GM23338 (cell line): Measurements from ENCODE around the gene MAP2K6. TPM values are rescaled to one million over a fixed set of nuclear protein-coding genes. Genes with fewer than 3 reads are reported as not detected.

Source experiments
- ATAC-seq: fragments of 200-7000 bp; cut with Tn5 transposase; 3 replicates; pipeline ENCODE4 v1.9.1; 2020
- DNase-seq: peaks from one replicate; pipeline ENCODE4 v3.0.0-alpha.2; 2015; ENCODE audit warnings: low spot score
- H2AFZ ChIP-seq: fragments of 200-600 bp; sonication (generic); 2 replicates; pipeline ENCODE4 v1.8.0; 2016; ENCODE audit warnings: antibody characterized with exemption, mild to moderate bottlenecking, moderate library complexity
- H3F3A ChIP-seq: fragments of 200-600 bp; sonication (generic); replicated peaks from 2 replicates; pipeline ENCODE4 v1.8.0; 2017; ENCODE audit warnings: antibody characterized with exemption, mixed run types, low read depth
- H3K27ac ChIP-seq: fragments of 200-600 bp; sonication (generic); 2 replicates; pipeline ENCODE4 v1.6.1; 2016; ENCODE audit warnings: low read depth
- H3K27me3 ChIP-seq: fragments of 200-600 bp; sonication (generic); 2 replicates; pipeline ENCODE4 v1.8.0; 2016; ENCODE audit warnings: mild to moderate bottlenecking, mixed run types, moderate library complexity; ENCODE audit not compliant: insufficient read depth
- H3K36me3 ChIP-seq: fragments of 200-600 bp; sonication (generic); 2 replicates; pipeline ENCODE4 v1.8.0; 2016; ENCODE audit warnings: mild to moderate bottlenecking; ENCODE audit not compliant: insufficient read depth
- H3K4me1 ChIP-seq: fragments of 200-600 bp; sonication (generic); 2 replicates; pipeline ENCODE4 v1.8.0; 2016; ENCODE audit warnings: mild to moderate bottlenecking, moderate library complexity; ENCODE audit not compliant: insufficient read depth
- H3K4me2 ChIP-seq: fragments of 200-600 bp; sonication (generic); 2 replicates; pipeline ENCODE4 v1.7.1; 2017; ENCODE audit warnings: mixed run types
- H3K4me3 ChIP-seq: fragments of 200-600 bp; sonication (generic); 2 replicates; pipeline ENCODE4 v1.6.1; 2016; ENCODE audit warnings: mixed run types
- H3K79me2 ChIP-seq: fragments of 200-600 bp; sonication (generic); replicated peaks from 2 replicates; pipeline ENCODE4 v1.8.0; 2017; ENCODE audit warnings: mild to moderate bottlenecking; ENCODE audit not compliant: insufficient read depth
- H3K9me2 ChIP-seq: fragments of 200-600 bp; sonication (generic); 2 replicates; pipeline ENCODE4 v1.8.0; 2017; ENCODE audit not compliant: insufficient read depth
- H4K20me1 ChIP-seq: fragments of 200-600 bp; sonication (generic); replicated peaks from 2 replicates; pipeline ENCODE4 v1.8.0; 2017; ENCODE audit warnings: mild to moderate bottlenecking; ENCODE audit not compliant: insufficient read depth
- H3K27ac Mint-ChIP-seq: 2 replicates; pipeline ENCODE4 v1.8.0; 2020; ENCODE audit warnings: inconsistent platforms, mild to moderate bottlenecking, moderate library complexity, mixed read lengths
- H3K27me3 Mint-ChIP-seq: 3 replicates; pipeline ENCODE4 v1.8.0; 2022; ENCODE audit warnings: low read depth, mild to moderate bottlenecking, moderate library complexity, mixed read lengths, inconsistent platforms; ENCODE audit not compliant: insufficient read depth, poor library complexity
- H3K36me3 Mint-ChIP-seq: 3 replicates; pipeline ENCODE4 v1.8.0; 2021; ENCODE audit warnings: low read depth, mild to moderate bottlenecking, inconsistent platforms, moderate library complexity, mixed read lengths
- H3K4me1 Mint-ChIP-seq: 3 replicates; pipeline ENCODE4 v1.8.0; 2020; ENCODE audit warnings: mild to moderate bottlenecking, inconsistent platforms, mixed read lengths
- H3K4me3 Mint-ChIP-seq: 3 replicates; pipeline ENCODE4 v1.8.0; 2021; ENCODE audit warnings: moderate library complexity, mild to moderate bottlenecking, inconsistent platforms, mixed read lengths
- H3K9me3 Mint-ChIP-seq: 3 replicates; pipeline ENCODE4 v1.8.0; 2020; ENCODE audit warnings: moderate library complexity, mild to moderate bottlenecking, inconsistent platforms, mixed read lengths
- EZH2 ChIP-seq: fragments of 200-600 bp; sonication (generic); IDR thresholded peaks from one replicate; pipeline ENCODE4 v1.8.0; 2017; ENCODE audit warnings: antibody characterized with exemption, mild to moderate bottlenecking, low read depth; ENCODE audit not compliant: unreplicated experiment
- EZH2phosphoT487 ChIP-seq: fragments of 200-600 bp; sonication (generic); IDR thresholded peaks from one replicate; pipeline ENCODE4 v1.8.1; 2018; ENCODE audit warnings: antibody characterized with exemption; ENCODE audit not compliant: unreplicated experiment
- NANOG ChIP-seq: IDR thresholded peaks from 2 replicates; pipeline ENCODE4 v1.6.1; 2016; ENCODE audit warnings: antibody characterized with exemption, borderline replicate concordance
- POLR2AphosphoS5 ChIP-seq: IDR thresholded peaks from 2 replicates; pipeline ENCODE4 v1.6.1; 2016; ENCODE audit warnings: antibody characterized with exemption, low read depth
- STAT1 ChIP-seq: IDR thresholded peaks from one replicate; pipeline ENCODE4 v1.6.1; 2016; ENCODE audit warnings: antibody characterized with exemption; ENCODE audit not compliant: unreplicated experiment
- polyA plus RNA-seq: library from polyadenylated mRNA; unstranded; fragments of >200 nt; fragmentation: Nextera tagmentation; extraction: Ambion mirVana; gene quantifications from 2 replicates; pipeline ENCODE4 v1.2.1, GENCODE V29; 2016
- total RNA-seq: library from RNA; depleted of rRNA; stranded (reverse); fragments of >200 nt; shearing (Covaris generic); gene quantifications from 2 replicates; pipeline ENCODE4 v1.2.3, GENCODE V29; 2014
- TF ChIP-seq, protein P1 (sequence below): fragments of 250-450 bp; sonication (Bioruptor Pico); IDR thresholded peaks from 2 replicates; pipeline ENCODE4 v1.5.0; 2020; ENCODE audit warnings: mild to moderate bottlenecking, moderate library complexity

Gene MAP2K6
- total and polyA plus RNA-seq, 2 experiments from 2014 or later, result 26.3 to 31.1 TPM

DNA sequence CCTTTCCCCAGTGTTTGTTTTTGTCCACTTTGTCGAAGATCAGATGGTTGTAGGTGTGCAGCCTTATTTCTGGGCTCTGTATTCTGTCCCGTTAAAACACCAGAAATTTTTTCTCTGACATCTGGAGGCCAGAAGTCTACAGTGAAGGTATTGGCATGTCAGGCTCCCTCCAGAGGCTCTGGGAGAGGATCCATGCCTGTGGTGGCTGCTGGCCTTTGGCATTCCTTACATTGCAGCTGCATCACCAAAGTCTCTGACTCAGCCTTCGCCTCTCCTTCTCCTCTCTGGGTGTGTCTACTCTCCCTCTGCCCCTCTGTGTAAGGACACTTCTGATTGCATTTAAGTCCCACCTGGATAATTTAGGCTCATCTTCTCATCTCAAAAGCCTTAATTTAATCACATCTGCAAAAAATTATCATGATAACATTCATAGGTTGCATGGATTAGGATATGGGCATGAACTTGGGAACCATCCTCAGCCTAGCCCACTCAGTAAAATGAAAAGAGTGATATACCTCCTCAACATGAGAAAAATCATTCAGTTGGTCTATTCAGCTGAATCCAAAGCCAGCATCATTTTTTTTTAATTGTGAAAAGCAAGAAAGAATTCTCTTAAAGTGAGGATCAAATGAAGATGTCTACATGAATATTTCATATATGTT lies 78.0 kb downstream of the MAP2K6 start:
- H3K4me3 ChIP-seq, result no peak overlapping the region
- peaks cover 6% of the 10 kb centered on the region for H3K79me2 ChIP-seq
- Mint-ChIP-seq H3K9me3 (no peaks in the 10 kb centered on the region), H3K4me3 (no peak overlapping the region), H3K27ac (no peak overlapping the region), H3K4me1 (peaks cover 24% of the 10 kb centered on the region), H3K27me3 (peaks cover 1% of the 10 kb centered on the region), H3K36me3 (no peaks in the 10 kb centered on the region)
- H3K4me1 ChIP-seq, result peaks cover 15% of the 10 kb centered on the region
- no peak overlapping the region for H2AFZ ChIP-seq
- TF ChIP-seq, protein P1, sequence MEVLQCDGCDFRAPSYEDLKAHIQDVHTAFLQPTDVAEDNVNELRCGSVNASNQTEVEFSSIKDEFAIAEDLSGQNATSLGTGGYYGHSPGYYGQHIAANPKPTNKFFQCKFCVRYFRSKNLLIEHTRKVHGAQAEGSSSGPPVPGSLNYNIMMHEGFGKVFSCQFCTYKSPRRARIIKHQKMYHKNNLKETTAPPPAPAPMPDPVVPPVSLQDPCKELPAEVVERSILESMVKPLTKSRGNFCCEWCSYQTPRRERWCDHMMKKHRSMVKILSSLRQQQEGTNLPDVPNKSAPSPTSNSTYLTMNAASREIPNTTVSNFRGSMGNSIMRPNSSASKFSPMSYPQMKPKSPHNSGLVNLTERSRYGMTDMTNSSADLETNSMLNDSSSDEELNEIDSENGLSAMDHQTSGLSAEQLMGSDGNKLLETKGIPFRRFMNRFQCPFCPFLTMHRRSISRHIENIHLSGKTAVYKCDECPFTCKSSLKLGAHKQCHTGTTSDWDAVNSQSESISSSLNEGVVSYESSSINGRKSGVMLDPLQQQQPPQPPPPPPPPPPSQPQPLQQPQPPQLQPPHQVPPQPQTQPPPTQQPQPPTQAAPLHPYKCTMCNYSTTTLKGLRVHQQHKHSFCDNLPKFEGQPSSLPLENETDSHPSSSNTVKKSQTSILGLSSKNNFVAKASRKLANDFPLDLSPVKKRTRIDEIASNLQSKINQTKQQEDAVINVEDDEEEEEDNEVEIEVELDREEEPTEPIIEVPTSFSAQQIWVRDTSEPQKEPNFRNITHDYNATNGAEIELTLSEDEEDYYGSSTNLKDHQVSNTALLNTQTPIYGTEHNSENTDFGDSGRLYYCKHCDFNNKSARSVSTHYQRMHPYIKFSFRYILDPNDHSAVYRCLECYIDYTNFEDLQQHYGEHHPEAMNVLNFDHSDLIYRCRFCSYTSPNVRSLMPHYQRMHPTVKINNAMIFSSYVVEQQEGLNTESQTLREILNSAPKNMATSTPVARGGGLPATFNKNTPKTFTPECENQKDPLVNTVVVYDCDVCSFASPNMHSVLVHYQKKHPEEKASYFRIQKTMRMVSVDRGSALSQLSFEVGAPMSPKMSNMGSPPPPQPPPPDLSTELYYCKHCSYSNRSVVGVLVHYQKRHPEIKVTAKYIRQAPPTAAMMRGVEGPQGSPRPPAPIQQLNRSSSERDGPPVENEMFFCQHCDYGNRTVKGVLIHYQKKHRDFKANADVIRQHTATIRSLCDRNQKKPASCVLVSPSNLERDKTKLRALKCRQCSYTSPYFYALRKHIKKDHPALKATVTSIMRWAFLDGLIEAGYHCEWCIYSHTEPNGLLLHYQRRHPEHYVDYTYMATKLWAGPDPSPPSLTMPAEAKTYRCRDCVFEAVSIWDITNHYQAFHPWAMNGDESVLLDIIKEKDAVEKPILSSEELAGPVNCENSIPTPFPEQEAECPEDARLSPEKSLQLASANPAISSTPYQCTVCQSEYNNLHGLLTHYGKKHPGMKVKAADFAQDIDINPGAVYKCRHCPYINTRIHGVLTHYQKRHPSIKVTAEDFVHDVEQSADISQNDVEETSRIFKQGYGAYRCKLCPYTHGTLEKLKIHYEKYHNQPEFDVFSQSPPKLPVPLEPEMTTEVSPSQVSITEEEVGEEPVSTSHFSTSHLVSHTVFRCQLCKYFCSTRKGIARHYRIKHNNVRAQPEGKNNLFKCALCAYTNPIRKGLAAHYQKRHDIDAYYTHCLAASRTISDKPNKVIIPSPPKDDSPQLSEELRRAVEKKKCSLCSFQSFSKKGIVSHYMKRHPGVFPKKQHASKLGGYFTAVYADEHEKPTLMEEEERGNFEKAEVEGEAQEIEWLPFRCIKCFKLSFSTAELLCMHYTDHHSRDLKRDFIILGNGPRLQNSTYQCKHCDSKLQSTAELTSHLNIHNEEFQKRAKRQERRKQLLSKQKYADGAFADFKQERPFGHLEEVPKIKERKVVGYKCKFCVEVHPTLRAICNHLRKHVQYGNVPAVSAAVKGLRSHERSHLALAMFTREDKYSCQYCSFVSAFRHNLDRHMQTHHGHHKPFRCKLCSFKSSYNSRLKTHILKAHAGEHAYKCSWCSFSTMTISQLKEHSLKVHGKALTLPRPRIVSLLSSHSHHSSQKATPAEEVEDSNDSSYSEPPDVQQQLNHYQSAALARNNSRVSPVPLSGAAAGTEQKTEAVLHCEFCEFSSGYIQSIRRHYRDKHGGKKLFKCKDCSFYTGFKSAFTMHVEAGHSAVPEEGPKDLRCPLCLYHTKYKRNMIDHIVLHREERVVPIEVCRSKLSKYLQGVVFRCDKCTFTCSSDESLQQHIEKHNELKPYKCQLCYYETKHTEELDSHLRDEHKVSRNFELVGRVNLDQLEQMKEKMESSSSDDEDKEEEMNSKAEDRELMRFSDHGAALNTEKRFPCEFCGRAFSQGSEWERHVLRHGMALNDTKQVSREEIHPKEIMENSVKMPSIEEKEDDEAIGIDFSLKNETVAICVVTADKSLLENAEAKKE (CRISPR knock-in tag), result peak; percentile 76
- TF ChIP-seq POLR2AphosphoS5, result no peak
- no peaks in the 10 kb centered on the region for H3K36me3 ChIP-seq
- H3K9me2 ChIP-seq, result no peaks in the 10 kb centered on the region
- no peak overlapping the region for H3K4me2 ChIP-seq
- peak; percentile 99 for ATAC-seq
- H3F3A ChIP-seq, result no peaks in the 10 kb centered on the region
- peak overlapping the region; percentile 46 for H3K27ac ChIP-seq
- no peaks in the 10 kb centered on the region for H4K20me1 ChIP-seq
- peak; percentile 86 for DNase-seq
- H3K27me3 ChIP-seq, result no peaks in the 10 kb centered on the region

DNA sequence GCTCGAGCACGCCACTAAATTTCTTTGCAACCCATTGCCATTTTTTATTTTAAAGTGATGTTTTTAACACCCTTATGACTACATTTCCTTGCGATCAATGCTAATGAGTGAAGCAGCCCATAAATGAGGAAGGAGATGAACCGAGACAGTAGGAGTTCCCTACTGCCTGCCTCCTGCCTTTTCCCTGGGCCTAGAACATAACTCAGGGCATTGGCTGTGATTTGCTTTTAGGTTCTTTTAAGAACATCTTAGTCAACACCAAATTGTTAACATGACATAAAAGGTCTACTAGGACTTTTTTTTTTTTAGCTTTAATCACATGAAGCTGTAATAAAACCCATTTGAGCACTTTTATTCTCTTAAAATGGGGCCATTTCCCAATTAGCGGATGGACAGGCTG lies 81.3 kb downstream of the MAP2K6 start:
- no peak for DNase-seq
- H3K27ac ChIP-seq, result no peak overlapping the region
- no peaks in the 10 kb centered on the region for H3K27me3 ChIP-seq
- Mint-ChIP-seq H3K4me1 (peaks cover 43% of the 10 kb centered on the region), H3K36me3 (no peaks in the 10 kb centered on the region), H3K27me3 (peaks cover 1% of the 10 kb centered on the region), H3K9me3 (no peaks in the 10 kb centered on the region), H3K27ac (no peak overlapping the region), H3K4me3 (no peak overlapping the region)
- no peaks in the 10 kb centered on the region for H3K36me3 ChIP-seq
- H3K4me1 ChIP-seq, result peaks cover 23% of the 10 kb centered on the region
- ATAC-seq, result no peak
- no peaks in the 10 kb centered on the region for H3K9me2 ChIP-seq
- peaks cover 7% of the 10 kb centered on the region for H3K79me2 ChIP-seq
- no peak overlapping the region for H3K4me3 ChIP-seq
- H3F3A ChIP-seq, result no peaks in the 10 kb centered on the region
- no peaks in the 10 kb centered on the region for H4K20me1 ChIP-seq
- H3K4me2 ChIP-seq, result no peak overlapping the region
- H2AFZ ChIP-seq, result no peak overlapping the region
- TF ChIP-seq STAT1, result no peak
- no peak for TF ChIP-seq NANOG
- no peak for TF ChIP-seq EZH2phosphoT487
- TF ChIP-seq, protein P1 (CRISPR knock-in tag), result no peak
- TF ChIP-seq POLR2AphosphoS5, result no peak
- TF ChIP-seq EZH2, result no peak
